GM23338 (cell line): ENCODE measurements around the gene DOCK3. TPM values are rescaled to one million over a fixed set of nuclear protein-coding genes. Genes with fewer than 3 reads are reported as not detected.

ENCODE experiments used
- ATAC-seq: fragments of 200-7000 bp; cut with Tn5 transposase; 3 replicates; pipeline ENCODE4 v1.9.1; 2020
- DNase-seq: peaks from one replicate; pipeline ENCODE4 v3.0.0-alpha.2; 2015; ENCODE audit warnings: low spot score
- H2AFZ ChIP-seq: fragments of 200-600 bp; sonication (generic); 2 replicates; pipeline ENCODE4 v1.8.0; 2016; ENCODE audit warnings: antibody characterized with exemption, mild to moderate bottlenecking, moderate library complexity
- H3F3A ChIP-seq: fragments of 200-600 bp; sonication (generic); replicated peaks from 2 replicates; pipeline ENCODE4 v1.8.0; 2017; ENCODE audit warnings: antibody characterized with exemption, mixed run types, low read depth
- H3K27ac ChIP-seq: fragments of 200-600 bp; sonication (generic); 2 replicates; pipeline ENCODE4 v1.6.1; 2016; ENCODE audit warnings: low read depth
- H3K27me3 ChIP-seq: fragments of 200-600 bp; sonication (generic); 2 replicates; pipeline ENCODE4 v1.8.0; 2016; ENCODE audit warnings: mild to moderate bottlenecking, mixed run types, moderate library complexity; ENCODE audit not compliant: insufficient read depth
- H3K36me3 ChIP-seq: fragments of 200-600 bp; sonication (generic); 2 replicates; pipeline ENCODE4 v1.8.0; 2016; ENCODE audit warnings: mild to moderate bottlenecking; ENCODE audit not compliant: insufficient read depth
- H3K4me1 ChIP-seq: fragments of 200-600 bp; sonication (generic); 2 replicates; pipeline ENCODE4 v1.8.0; 2016; ENCODE audit warnings: mild to moderate bottlenecking, moderate library complexity; ENCODE audit not compliant: insufficient read depth
- H3K4me2 ChIP-seq: fragments of 200-600 bp; sonication (generic); 2 replicates; pipeline ENCODE4 v1.7.1; 2017; ENCODE audit warnings: mixed run types
- H3K4me3 ChIP-seq: fragments of 200-600 bp; sonication (generic); 2 replicates; pipeline ENCODE4 v1.6.1; 2016; ENCODE audit warnings: mixed run types
- H3K79me2 ChIP-seq: fragments of 200-600 bp; sonication (generic); replicated peaks from 2 replicates; pipeline ENCODE4 v1.8.0; 2017; ENCODE audit warnings: mild to moderate bottlenecking; ENCODE audit not compliant: insufficient read depth
- H3K9me2 ChIP-seq: fragments of 200-600 bp; sonication (generic); 2 replicates; pipeline ENCODE4 v1.8.0; 2017; ENCODE audit not compliant: insufficient read depth
- H4K20me1 ChIP-seq: fragments of 200-600 bp; sonication (generic); replicated peaks from 2 replicates; pipeline ENCODE4 v1.8.0; 2017; ENCODE audit warnings: mild to moderate bottlenecking; ENCODE audit not compliant: insufficient read depth
- H3K27ac Mint-ChIP-seq: 2 replicates; pipeline ENCODE4 v1.8.0; 2020; ENCODE audit warnings: inconsistent platforms, mild to moderate bottlenecking, moderate library complexity, mixed read lengths
- H3K27me3 Mint-ChIP-seq: 3 replicates; pipeline ENCODE4 v1.8.0; 2022; ENCODE audit warnings: low read depth, mild to moderate bottlenecking, moderate library complexity, mixed read lengths, inconsistent platforms; ENCODE audit not compliant: insufficient read depth, poor library complexity
- H3K36me3 Mint-ChIP-seq: 3 replicates; pipeline ENCODE4 v1.8.0; 2021; ENCODE audit warnings: low read depth, mild to moderate bottlenecking, inconsistent platforms, moderate library complexity, mixed read lengths
- H3K4me1 Mint-ChIP-seq: 3 replicates; pipeline ENCODE4 v1.8.0; 2020; ENCODE audit warnings: mild to moderate bottlenecking, inconsistent platforms, mixed read lengths
- H3K4me3 Mint-ChIP-seq: 3 replicates; pipeline ENCODE4 v1.8.0; 2021; ENCODE audit warnings: moderate library complexity, mild to moderate bottlenecking, inconsistent platforms, mixed read lengths
- H3K9me3 Mint-ChIP-seq: 3 replicates; pipeline ENCODE4 v1.8.0; 2020; ENCODE audit warnings: moderate library complexity, mild to moderate bottlenecking, inconsistent platforms, mixed read lengths
- CREB1 ChIP-seq: fragments of 250-450 bp; sonication (Bioruptor Pico); IDR thresholded peaks from 2 replicates; pipeline ENCODE4 v1.5.0; 2020; ENCODE audit warnings: low read depth, mild to moderate bottlenecking, moderate library complexity
- EZH2 ChIP-seq: fragments of 200-600 bp; sonication (generic); IDR thresholded peaks from one replicate; pipeline ENCODE4 v1.8.0; 2017; ENCODE audit warnings: antibody characterized with exemption, mild to moderate bottlenecking, low read depth; ENCODE audit not compliant: unreplicated experiment
- JUNB ChIP-seq: IDR thresholded peaks from one replicate; pipeline ENCODE4 v1.6.1; 2016; ENCODE audit warnings: antibody characterized with exemption; ENCODE audit not compliant: unreplicated experiment
- NANOG ChIP-seq: IDR thresholded peaks from 2 replicates; pipeline ENCODE4 v1.6.1; 2016; ENCODE audit warnings: antibody characterized with exemption, borderline replicate concordance
- REST ChIP-seq: IDR thresholded peaks from one replicate; pipeline ENCODE4 v1.6.1; 2018; ENCODE audit warnings: antibody characterized with exemption; ENCODE audit not compliant: unreplicated experiment
- STAT1 ChIP-seq: IDR thresholded peaks from one replicate; pipeline ENCODE4 v1.6.1; 2016; ENCODE audit warnings: antibody characterized with exemption; ENCODE audit not compliant: unreplicated experiment
- ZNF462 ChIP-seq: fragments of 250-450 bp; sonication (Bioruptor Pico); IDR thresholded peaks from 2 replicates; pipeline ENCODE4 v1.5.0; 2020; ENCODE audit warnings: mild to moderate bottlenecking, moderate library complexity
- polyA plus RNA-seq: library from polyadenylated mRNA; unstranded; fragments of >200 nt; fragmentation: Nextera tagmentation; extraction: Ambion mirVana; gene quantifications from 2 replicates; pipeline ENCODE4 v1.2.1, GENCODE V29; 2016
- total RNA-seq: library from RNA; depleted of rRNA; stranded (reverse); fragments of >200 nt; shearing (Covaris generic); gene quantifications from 2 replicates; pipeline ENCODE4 v1.2.3, GENCODE V29; 2014

The DOCK3 gene
- total and polyA plus RNA-seq, 2 experiments from 2014 or later, result 2.4 to 5.6 TPM

- no peaks in the 10 kb centered on the region for H3K36me3 Mint-ChIP-seq
- Histone ChIP-seq H3K27ac (no peak overlapping the region), H3K4me2 (no peak overlapping the region), H3K9me2 (no peaks in the 10 kb centered on the region), H3K4me1 (no peaks in the 10 kb centered on the region), H3F3A (no peaks in the 10 kb centered on the region), H2AFZ (no peak overlapping the region), H3K79me2 (no peaks in the 10 kb centered on the region), H3K27me3 (no peaks in the 10 kb centered on the region), H3K4me3 (no peak overlapping the region), H4K20me1 (no peaks in the 10 kb centered on the region), H3K36me3 (no peaks in the 10 kb centered on the region)
- H3K9me3 Mint-ChIP-seq, result no peaks in the 10 kb centered on the region
- H3K27ac Mint-ChIP-seq, result no peak overlapping the region
- DNase-seq (no peak), ATAC-seq (peak; percentile 32; the same call in 1 of the 3 replicates)
- H3K27me3 Mint-ChIP-seq, result peaks cover 3% of the 10 kb centered on the region
- no peaks in the 10 kb centered on the region for H3K4me1 Mint-ChIP-seq
- TF ChIP-seq STAT1, result no peak
- no peak for TF ChIP-seq JUNB
- no peak for TF ChIP-seq CREB1 (CRISPR knock-in tag)
- TF ChIP-seq EZH2, result no peak
- no peak for TF ChIP-seq NANOG
- TF ChIP-seq ZNF462 (CRISPR knock-in tag), result no peak
- no peak for TF ChIP-seq REST
- H3K4me3 Mint-ChIP-seq, result no peak overlapping the region
These were observed 388.3 kb downstream of the DOCK3 start for GRCh38 chr3:51063053-51063452.
